Measurements from ENCODE around the gene ZNF428. TPM values are rescaled to one million over a fixed set of nuclear protein-coding genes. Genes with fewer than 3 reads are reported as not detected.
A peak's percentile ranks its signal among the peaks of the same experiment; 100 is the strongest.

ZNF428 gene
- total and polyA plus RNA-seq, 8 donors = 12.0 to 55.0 (median 19.4) TPM

DNA sequence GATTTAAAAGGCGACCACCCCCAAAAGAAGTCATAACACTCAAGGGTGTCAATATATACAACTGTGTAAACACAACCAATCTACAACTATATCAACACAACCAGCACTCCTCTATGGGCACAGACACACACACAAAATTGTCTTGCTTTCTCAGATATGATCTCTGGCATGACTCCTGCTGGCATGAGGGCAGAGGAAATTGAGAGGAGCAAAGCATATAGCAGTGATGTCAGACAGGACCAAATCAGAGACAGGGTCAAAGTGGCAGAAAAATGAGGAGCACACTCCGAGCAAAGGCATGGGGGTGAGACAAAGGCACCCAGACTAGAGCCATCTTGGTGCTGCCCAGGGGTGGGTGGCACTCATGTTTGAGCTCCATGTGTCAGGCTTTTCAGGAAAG is 33.1 kb downstream of the ZNF428 start:
- H3K9me3 ChIP-seq = no peaks in the 10 kb centered on the region
- H3K4me1 ChIP-seq = peaks cover 0 to 8% (median 6%) of the 10 kb centered on the region in 3 donors
- TF ChIP-seq, protein P1, sequence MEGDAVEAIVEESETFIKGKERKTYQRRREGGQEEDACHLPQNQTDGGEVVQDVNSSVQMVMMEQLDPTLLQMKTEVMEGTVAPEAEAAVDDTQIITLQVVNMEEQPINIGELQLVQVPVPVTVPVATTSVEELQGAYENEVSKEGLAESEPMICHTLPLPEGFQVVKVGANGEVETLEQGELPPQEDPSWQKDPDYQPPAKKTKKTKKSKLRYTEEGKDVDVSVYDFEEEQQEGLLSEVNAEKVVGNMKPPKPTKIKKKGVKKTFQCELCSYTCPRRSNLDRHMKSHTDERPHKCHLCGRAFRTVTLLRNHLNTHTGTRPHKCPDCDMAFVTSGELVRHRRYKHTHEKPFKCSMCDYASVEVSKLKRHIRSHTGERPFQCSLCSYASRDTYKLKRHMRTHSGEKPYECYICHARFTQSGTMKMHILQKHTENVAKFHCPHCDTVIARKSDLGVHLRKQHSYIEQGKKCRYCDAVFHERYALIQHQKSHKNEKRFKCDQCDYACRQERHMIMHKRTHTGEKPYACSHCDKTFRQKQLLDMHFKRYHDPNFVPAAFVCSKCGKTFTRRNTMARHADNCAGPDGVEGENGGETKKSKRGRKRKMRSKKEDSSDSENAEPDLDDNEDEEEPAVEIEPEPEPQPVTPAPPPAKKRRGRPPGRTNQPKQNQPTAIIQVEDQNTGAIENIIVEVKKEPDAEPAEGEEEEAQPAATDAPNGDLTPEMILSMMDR (IDR thresholded peaks at IDR 0.05) = no peak
- no peak overlapping the region for H3K4me3 ChIP-seq
- no peak for FAIRE-seq
- no peaks in the 10 kb centered on the region for H3K36me3 ChIP-seq
- no peak overlapping the region for H3K27ac ChIP-seq
- WGBS, 2 donors = 80 to 89% methylated on average over 2 of the region's 2 CpGs
- intact Hi-C loops (cut with DNase I) = no loop called here
- no peaks in the 10 kb centered on the region for H3K27me3 ChIP-seq
- DNase-seq = no peak
- no peak for ATAC-seq

DNA sequence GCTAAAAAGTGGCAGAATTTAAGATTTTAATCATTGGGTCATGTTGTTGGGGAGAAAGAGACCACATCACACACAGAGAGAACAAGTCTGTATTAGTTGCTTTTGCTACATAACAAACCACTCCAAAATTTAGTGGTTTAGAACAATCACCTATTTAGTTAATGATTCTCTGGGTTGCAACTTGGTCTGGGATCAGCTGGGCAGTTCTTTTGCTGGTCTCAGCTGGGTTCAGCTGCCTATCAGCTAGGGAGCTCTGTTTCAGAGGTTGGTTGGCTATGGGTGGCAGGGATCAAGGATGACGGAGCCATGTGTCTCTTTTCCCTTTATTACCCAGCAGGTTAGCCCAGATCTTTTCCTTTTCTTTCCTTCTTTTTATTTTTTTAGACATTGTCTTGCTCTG is 34.9 kb downstream of the ZNF428 start:
- H3K4me3 ChIP-seq = no peak overlapping the region
- H3K27me3 ChIP-seq = no peaks in the 10 kb centered on the region
- ATAC-seq (peak; percentile 24 to 70 (median 51)), FAIRE-seq (no peak), DNase-seq (no peak)
- TF ChIP-seq, protein P1 (IDR thresholded peaks at IDR 0.05) = no peak
- peaks cover 0 to 8% (median 6%) of the 10 kb centered on the region in 3 donors for H3K4me1 ChIP-seq
- no peaks in the 10 kb centered on the region for H3K9me3 ChIP-seq
- WGBS, 2 donors = 36 to 52% methylated on average over 1 of the region's 1 CpG
- H3K36me3 ChIP-seq = no peaks in the 10 kb centered on the region
- intact Hi-C loops (cut with DNase I) = no loop called here
- H3K27ac ChIP-seq = peak overlapping the region in 3 of 4 donors; percentile 34 to 60 (median 52)

DNA sequence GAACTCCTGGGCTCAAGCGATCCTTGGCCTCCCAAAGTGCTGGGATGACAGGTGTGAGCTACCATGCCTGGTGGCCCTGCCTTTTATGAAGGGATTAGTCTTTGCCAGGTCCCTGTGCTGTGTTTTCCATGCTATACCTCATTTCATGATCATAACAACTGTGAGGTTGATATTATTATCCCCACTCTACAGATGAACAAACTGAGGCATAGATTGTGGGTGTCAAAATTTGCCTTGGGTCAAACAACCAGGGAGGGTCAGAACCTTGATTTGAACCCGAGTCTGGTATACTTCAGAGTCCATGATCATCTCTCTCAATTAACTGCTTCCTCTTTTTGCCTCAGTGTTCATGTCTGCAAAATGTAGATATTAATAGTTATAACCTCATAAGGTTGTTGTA is 36.9 kb downstream of the ZNF428 start:
- Histone ChIP-seq H3K27me3 (no peaks in the 10 kb centered on the region), H3K9me3 (no peaks in the 10 kb centered on the region), H3K4me1 (peaks cover 0 to 8% (median 6%) of the 10 kb centered on the region in 3 donors), H3K4me3 (no peak overlapping the region), H3K27ac (no peak overlapping the region), H3K36me3 (no peaks in the 10 kb centered on the region)
- TF ChIP-seq, protein P1 (IDR thresholded peaks at IDR 0.05) = no peak
- no peak for FAIRE-seq
- intact Hi-C loops (cut with DNase I) = no loop called here
- ATAC-seq = no peak
- no peak for DNase-seq
- 74 to 81% methylated on average over 2 of the region's 2 CpGs for WGBS, 2 donors

DNA sequence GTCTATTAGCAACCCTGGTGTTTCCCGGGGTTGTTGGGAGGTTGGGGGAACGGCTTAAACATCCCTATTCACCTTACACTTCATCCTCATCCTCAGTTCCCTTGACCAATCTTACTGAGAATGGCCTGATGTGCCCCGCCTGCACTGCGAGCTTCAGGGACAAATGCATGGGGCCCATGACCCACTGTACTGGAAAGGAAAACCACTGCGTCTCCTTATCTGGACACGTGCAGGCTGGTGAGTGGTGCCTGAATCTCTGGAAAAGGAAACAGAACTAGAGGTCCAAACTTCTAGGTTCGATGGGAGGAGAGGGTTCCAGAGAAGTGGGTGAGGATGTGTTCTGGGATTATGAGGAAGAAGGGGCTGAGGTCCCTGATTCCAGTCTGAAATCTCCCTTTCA is 38.0 kb downstream of the ZNF428 start:
- peaks cover 0 to 8% (median 6%) of the 10 kb centered on the region in 3 donors for H3K4me1 ChIP-seq
- DNase-seq = no peak
- 65 to 75% methylated on average over 7 of the region's 7 CpGs for WGBS, 2 donors
- H3K4me3 ChIP-seq = no peak overlapping the region
- H3K27me3 ChIP-seq = no peaks in the 10 kb centered on the region
- no peak for FAIRE-seq
- TF ChIP-seq, protein P1 (IDR thresholded peaks at IDR 0.05) = no peak
- H3K27ac ChIP-seq = no peak overlapping the region
- intact Hi-C loops (cut with DNase I) = no loop called here
- no peak for ATAC-seq
- no peaks in the 10 kb centered on the region for H3K9me3 ChIP-seq
- H3K36me3 ChIP-seq = no peaks in the 10 kb centered on the region

DNA sequence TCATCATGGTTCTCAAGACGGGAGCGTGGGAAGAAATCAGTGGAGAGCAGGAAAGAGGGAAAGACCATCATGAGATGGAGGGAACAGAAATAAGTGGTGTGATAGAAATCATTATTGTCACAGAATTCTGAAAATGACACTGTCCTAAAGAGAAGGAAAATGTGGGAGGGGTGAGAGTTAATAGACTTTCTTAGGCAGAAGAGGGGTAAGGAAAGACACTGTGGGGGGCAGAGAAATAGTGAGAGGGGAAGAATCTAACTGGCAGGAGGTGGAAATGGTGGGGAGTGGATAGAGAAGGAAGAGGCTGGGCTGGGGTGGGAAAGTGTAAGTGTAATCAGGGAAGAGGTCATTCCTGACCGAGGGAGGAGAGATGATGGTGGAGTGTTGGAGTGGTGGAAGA is 40.6 kb downstream of the ZNF428 start:
- 57 to 72% methylated on average over 3 of the region's 3 CpGs for WGBS, 2 donors
- no peak for ATAC-seq
- Histone ChIP-seq H3K4me3 (no peak overlapping the region), H3K27ac (no peak overlapping the region), H3K9me3 (no peaks in the 10 kb centered on the region), H3K27me3 (no peaks in the 10 kb centered on the region), H3K4me1 (peaks cover under 1 to 7% (median 7%) of the 10 kb centered on the region in 3 donors), H3K36me3 (no peaks in the 10 kb centered on the region)
- TF ChIP-seq, protein P1 (IDR thresholded peaks at IDR 0.05) = no peak
- intact Hi-C loops (cut with DNase I) = no loop called here
- no peak for FAIRE-seq
- no peak for DNase-seq

Measured in pancreas (tissue), 10 donors.